CD4-positive, alpha-beta T cell (primary cell): Measurements from ENCODE around the gene GOSR2. TPM values are rescaled to one million over a fixed set of nuclear protein-coding genes. Genes with fewer than 3 reads are reported as not detected.

Experiments used
- ATAC-seq: fragments of 200-7000 bp; cut with Tn5 transposase; one replicate; pipeline ENCODE4 v1.10.0; 2022; ENCODE audit warnings: mild to moderate bottlenecking; ENCODE audit not compliant: poor library complexity
- CTCF ChIA-PET: fragments of 350-600 bp; sonication (Branson Sonifier 250); formaldehyde crosslinking; loops from one replicate; lab custom pipeline; 2021; ENCODE audit warnings: antibody characterized with exemption, inconsistent platforms; lab: Charles Lee
- POLR2A ChIA-PET: fragments of 350-600 bp; sonication (Branson Sonifier 250); formaldehyde crosslinking; loops from one replicate; lab custom pipeline; 2021; ENCODE audit warnings: antibody characterized with exemption, inconsistent platforms; lab: Charles Lee
- DNase-seq, 14 experiments: peaks; one replicate each; pipeline ENCODE4 v3.0.0-alpha.2; 2013 to 2020; ENCODE audit warnings: mixed read lengths in 2 of 14
- H3K27ac ChIP-seq, 2 donors: one replicate each; pipeline versions ENCODE4 v1.5.1 to v1.7.0; 2013; ENCODE audit warnings: low read length in 2 of 2, low read depth in 1 of 2, mild to moderate bottlenecking in 1 of 2
- H3K27me3 ChIP-seq, 2 experiments: 1 replicate in 1 of 2; 2 replicates in 1 of 2; pipeline versions ENCODE4 v1.6.1 to v1.7.0; 2013; ENCODE audit warnings: low read length in 2 of 2, control low read depth in 1 of 2, mild to moderate bottlenecking in 1 of 2, moderate library complexity in 1 of 2; ENCODE audit not compliant: insufficient read depth in 2 of 2, control insufficient read depth in 1 of 2
- H3K36me3 ChIP-seq: one replicate; pipeline ENCODE4 v1.6.1; 2013; ENCODE audit warnings: low read length, control low read depth; ENCODE audit not compliant: insufficient read depth
- H3K4me1 ChIP-seq: one replicate; pipeline ENCODE4 v1.6.1; 2013; ENCODE audit warnings: low read length, control low read depth; ENCODE audit not compliant: insufficient read depth
- H3K4me3 ChIP-seq: one replicate; pipeline ENCODE4 v1.5.1; 2013; ENCODE audit warnings: mild to moderate bottlenecking, low read length, moderate library complexity
- H3K9me3 ChIP-seq, 2 experiments: 1 replicate in 1 of 2; 2 replicates in 1 of 2; pipeline versions ENCODE4 v1.6.1 to v1.7.0; 2013; ENCODE audit warnings: low read length in 2 of 2, mild to moderate bottlenecking in 2 of 2, control low read depth in 1 of 2, moderate library complexity in 1 of 2; ENCODE audit not compliant: control insufficient read depth in 1 of 2, insufficient read depth in 1 of 2
- H3K27ac Mint-ChIP-seq: one replicate; pipeline ENCODE4 v1.8.0; 2020; ENCODE audit warnings: mixed read lengths
- H3K27me3 Mint-ChIP-seq: one replicate; pipeline ENCODE4 v1.8.0; 2021; ENCODE audit warnings: mixed read lengths
- H3K36me3 Mint-ChIP-seq: one replicate; pipeline ENCODE4 v1.8.0; 2021; ENCODE audit warnings: low read depth, mixed read lengths
- H3K4me1 Mint-ChIP-seq: one replicate; pipeline ENCODE4 v1.8.0; 2021; ENCODE audit warnings: low read depth, mixed read lengths
- H3K4me3 Mint-ChIP-seq: one replicate; pipeline ENCODE4 v1.8.0; 2020; ENCODE audit warnings: mild to moderate bottlenecking, mixed read lengths
- H3K9me3 Mint-ChIP-seq: one replicate; pipeline ENCODE4 v1.8.0; 2020; ENCODE audit warnings: mixed read lengths
- CTCF ChIP-seq: fragments of 200-600 bp; IDR thresholded peaks from one replicate; pipeline ENCODE4 v1.8.0; 2022; ENCODE audit warnings: antibody characterized with exemption, mild to moderate bottlenecking
- intact Hi-C, 2 experiments: fragments of 100-400 bp; cut with DNase I in 1 of 2; cut with micrococcal nuclease in 1 of 2; formaldehyde crosslinking; loops; one replicate each; pipeline versions ENCODE4 v1.15.1 to v1.9.0; 2023 to 2025; cut with DNase I, micrococcal nuclease
- total RNA-seq, 174 experiments: library from RNA in 2 of 174; stranded (reverse) in 2 of 174; gene quantifications; one replicate each; pipeline ENCODE4 v1.2.3 and lab custom pipeline; 2021 to 2026

The GOSR2 gene
- total RNA-seq, 2 experiments from 2014 or later, result 46.6 to 51.7 TPM

DNA sequence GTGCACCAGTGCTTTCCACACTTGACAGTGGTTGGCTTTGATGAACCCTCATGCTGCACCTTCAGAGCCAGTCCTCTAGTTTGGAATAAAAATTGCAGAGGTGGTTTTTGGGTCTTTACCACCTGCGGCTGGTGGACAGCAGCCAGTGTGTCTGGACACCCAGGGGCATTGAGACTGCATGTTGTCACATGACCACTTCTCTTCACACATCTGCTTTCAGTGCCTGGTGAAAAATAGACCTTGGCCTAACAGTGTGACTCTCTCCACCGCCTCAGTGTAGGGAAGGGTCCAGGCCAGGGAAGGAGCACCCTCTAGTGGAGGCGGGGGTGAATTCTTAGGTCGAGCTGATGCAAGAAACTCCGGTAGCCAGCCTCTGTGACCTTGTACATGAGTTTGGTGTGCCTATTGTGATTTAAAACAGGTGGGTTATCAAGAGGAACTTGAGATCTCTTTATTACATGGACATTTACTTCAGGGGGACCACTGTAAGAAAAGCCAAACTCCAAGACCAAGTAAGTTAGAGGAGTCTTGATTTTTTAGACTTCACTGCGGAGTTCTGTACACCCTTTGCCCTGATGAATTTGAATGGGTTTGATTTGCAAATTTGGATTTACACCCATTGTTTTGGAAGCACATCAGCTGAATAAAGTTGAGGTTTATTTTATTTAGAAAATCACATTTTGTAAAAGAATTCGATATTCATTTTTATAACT, 17.9 kb downstream of the GOSR2 start:
- intact Hi-C loops, result loop anchor here (2.0 to 10.0 kb wide), 5 partner anchors 60 to 676 kb away; no protein-coding TSS in a partner anchor
- Histone ChIP-seq H3K27ac (no peak overlapping the region), H3K27me3 (no peaks in the 10 kb centered on the region), H3K36me3 (peaks cover 52% of the 10 kb centered on the region), H3K4me1 (peaks cover 16% of the 10 kb centered on the region), H3K4me3 (no peak overlapping the region), H3K9me3 (no peaks in the 10 kb centered on the region)
- POLR2A ChIA-PET, result no interaction called here
- H3K27me3 Mint-ChIP-seq, result no peaks in the 10 kb centered on the region
- DNase-seq (peak; percentile 42 to 78 (median 58)), ATAC-seq (peak; percentile 83)
- peaks cover 53% of the 10 kb centered on the region for H3K36me3 Mint-ChIP-seq
- no peaks in the 10 kb centered on the region for H3K9me3 Mint-ChIP-seq
- peaks cover 28% of the 10 kb centered on the region for H3K4me1 Mint-ChIP-seq
- H3K27ac Mint-ChIP-seq, result peak overlapping the region; percentile 71
- CTCF ChIA-PET, result interaction anchor here (0.6 to 1.4 kb wide), 6 partner anchors 8 to 99 kb away, joined by 3 to 5 read pairs (median 3); no protein-coding TSS in a partner anchor
- peak; percentile 74 for TF ChIP-seq CTCF
- no peak overlapping the region for H3K4me3 Mint-ChIP-seq

DNA sequence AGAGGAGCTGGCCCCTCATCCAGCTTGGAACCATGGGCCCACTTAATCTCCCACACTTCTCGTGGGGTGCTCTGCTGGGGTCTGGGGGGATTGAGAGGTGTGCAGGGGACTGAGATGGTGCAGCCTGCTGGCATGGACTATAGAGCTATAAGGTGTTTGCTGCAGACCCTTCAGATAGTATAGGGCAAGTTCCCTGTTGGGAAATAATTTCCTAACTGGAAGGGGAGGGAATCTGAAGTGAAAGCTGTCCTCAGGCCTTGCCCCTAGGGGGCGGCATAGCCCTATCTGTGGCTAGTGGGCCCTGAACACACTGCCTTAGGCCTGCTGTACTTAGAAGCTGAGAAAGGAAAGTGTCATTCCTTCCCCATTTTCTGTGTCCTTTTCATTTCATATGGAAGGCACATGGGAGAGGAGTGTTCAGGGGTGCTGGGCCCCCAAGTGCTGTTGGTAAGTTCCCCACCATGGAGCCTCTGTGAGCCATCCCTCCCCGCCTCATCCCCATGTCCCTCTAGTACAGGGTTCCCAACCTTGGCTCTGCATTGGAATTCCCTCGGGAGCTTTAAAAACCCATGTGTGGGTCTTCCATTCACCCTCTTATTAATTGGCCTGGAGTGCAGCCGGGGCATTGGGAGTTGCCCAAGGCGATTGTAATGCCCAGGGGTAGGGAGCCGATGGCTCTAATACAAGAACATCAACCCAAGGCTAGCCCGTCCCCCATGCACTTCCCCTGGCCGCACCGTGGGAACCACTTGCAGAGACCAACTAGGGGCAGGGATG, 19.7 kb downstream of the GOSR2 start:
- Histone ChIP-seq H3K27ac (no peak overlapping the region), H3K4me1 (peaks cover 16% of the 10 kb centered on the region), H3K36me3 (peaks cover 34% of the 10 kb centered on the region), H3K27me3 (no peaks in the 10 kb centered on the region), H3K9me3 (no peaks in the 10 kb centered on the region), H3K4me3 (no peak overlapping the region)
- intact Hi-C loops, result loop anchor here (5.0 to 10.0 kb wide), 3 partner anchors 182 to 675 kb away; no protein-coding TSS in a partner anchor
- Mint-ChIP-seq H3K9me3 (no peaks in the 10 kb centered on the region), H3K4me3 (no peak overlapping the region), H3K36me3 (peaks cover 35% of the 10 kb centered on the region), H3K4me1 (peaks cover 28% of the 10 kb centered on the region), H3K27me3 (no peaks in the 10 kb centered on the region), H3K27ac (peak overlapping the region; percentile 44)
- DNase-seq (peak in 12 of 14 experiments; percentile 18 to 65 (median 38)), ATAC-seq (peak; percentile 47)
- CTCF ChIA-PET, result no interaction called here
- peak; percentile 63 for TF ChIP-seq CTCF
- POLR2A ChIA-PET, result interaction anchor here (0.9 kb wide), 1 partner anchor 706 kb away, joined by 3 read pairs; no protein-coding TSS in a partner anchor

DNA sequence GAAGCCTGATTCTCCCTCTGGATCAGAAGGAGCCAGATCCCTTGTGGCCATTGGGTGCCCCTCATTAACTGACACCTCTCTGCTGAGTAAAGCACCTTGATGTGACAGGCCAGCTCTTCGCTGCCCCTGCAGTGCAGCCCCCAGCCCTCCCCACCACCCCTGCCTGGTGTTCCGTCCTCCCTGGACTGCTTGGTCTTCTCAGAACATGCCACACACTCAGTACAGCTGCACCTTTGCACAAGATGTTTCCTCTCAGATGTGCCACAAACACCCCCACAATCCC, 20.2 kb downstream of the GOSR2 start:
- no peak for DNase-seq
- Histone ChIP-seq H3K4me1 (peaks cover 16% of the 10 kb centered on the region), H3K4me3 (no peak overlapping the region), H3K9me3 (no peaks in the 10 kb centered on the region), H3K36me3 (peaks cover 29% of the 10 kb centered on the region), H3K27ac (no peak overlapping the region), H3K27me3 (no peaks in the 10 kb centered on the region)
- Mint-ChIP-seq H3K27ac (peak overlapping the region; percentile 47), H3K36me3 (peaks cover 30% of the 10 kb centered on the region), H3K4me1 (peaks cover 28% of the 10 kb centered on the region), H3K4me3 (no peak overlapping the region), H3K27me3 (no peaks in the 10 kb centered on the region), H3K9me3 (no peaks in the 10 kb centered on the region)
- no peak for ATAC-seq
- ChIA-PET POLR2A (no interaction called here), CTCF (no interaction called here)
- intact Hi-C loops, result loop anchor here (5.0 to 10.0 kb wide), 3 partner anchors 182 to 674 kb away; no protein-coding TSS in a partner anchor
- no peak for TF ChIP-seq CTCF
